DOHH2 (cell line): ENCODE data around the gene CALB2.

Experiments used
- EZH2phosphoT487 ChIP-seq: fragments of 200-600 bp; sonication (generic); IDR thresholded peaks from 2 replicates; pipeline ENCODE4 v1.6.1; 2017; ENCODE audit warnings: borderline replicate concordance, mild to moderate bottlenecking, antibody characterized with exemption, low read length, moderate library complexity, mixed read lengths
- TF ChIP-seq, protein P1 (sequence below): fragments of 200-600 bp; sonication (generic); IDR thresholded peaks from one replicate; pipeline ENCODE4 v1.5.1; 2014; ENCODE audit warnings: antibody characterized with exemption, mild to moderate bottlenecking, low read depth, low read length; ENCODE audit not compliant: poor library complexity, severe bottlenecking

GRCh38 chr16:71431991-71432390, 73.5 kb downstream of the CALB2 start:
- TF ChIP-seq, protein P1, sequence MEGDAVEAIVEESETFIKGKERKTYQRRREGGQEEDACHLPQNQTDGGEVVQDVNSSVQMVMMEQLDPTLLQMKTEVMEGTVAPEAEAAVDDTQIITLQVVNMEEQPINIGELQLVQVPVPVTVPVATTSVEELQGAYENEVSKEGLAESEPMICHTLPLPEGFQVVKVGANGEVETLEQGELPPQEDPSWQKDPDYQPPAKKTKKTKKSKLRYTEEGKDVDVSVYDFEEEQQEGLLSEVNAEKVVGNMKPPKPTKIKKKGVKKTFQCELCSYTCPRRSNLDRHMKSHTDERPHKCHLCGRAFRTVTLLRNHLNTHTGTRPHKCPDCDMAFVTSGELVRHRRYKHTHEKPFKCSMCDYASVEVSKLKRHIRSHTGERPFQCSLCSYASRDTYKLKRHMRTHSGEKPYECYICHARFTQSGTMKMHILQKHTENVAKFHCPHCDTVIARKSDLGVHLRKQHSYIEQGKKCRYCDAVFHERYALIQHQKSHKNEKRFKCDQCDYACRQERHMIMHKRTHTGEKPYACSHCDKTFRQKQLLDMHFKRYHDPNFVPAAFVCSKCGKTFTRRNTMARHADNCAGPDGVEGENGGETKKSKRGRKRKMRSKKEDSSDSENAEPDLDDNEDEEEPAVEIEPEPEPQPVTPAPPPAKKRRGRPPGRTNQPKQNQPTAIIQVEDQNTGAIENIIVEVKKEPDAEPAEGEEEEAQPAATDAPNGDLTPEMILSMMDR, result no peak
- no peak for TF ChIP-seq EZH2phosphoT487
